ENCODE data around the gene DCDC2. TPM values are rescaled to one million over a fixed set of nuclear protein-coding genes. Genes with fewer than 3 reads are reported as not detected.
"Not testable (repeated sequence)": the region's sequence is repeated elsewhere in the genome, so short reads cannot be mapped to it uniquely, and the experiment has no call there.

The DCDC2 gene
- polyA plus RNA-seq, 1 experiment, result not detected

GRCh38 chr6:24394061-24394779 lies 36.4 kb upstream of the DCDC2 start:
- no peak for DNase-seq (ENCODE audit: low read depth)
- no peaks in the 10 kb centered on the region for H3K36me3 ChIP-seq (ENCODE audit: control insufficient read depth, insufficient read depth, low read length)
- no peak for TF ChIP-seq CTCF (IDR thresholded peaks at IDR 0.05; ENCODE audit: insufficient read depth, low read depth, low read length)
- H3K27me3 ChIP-seq (ENCODE audit: control insufficient read depth, insufficient read depth, low read length), result no peaks in the 10 kb centered on the region
- POLR2A ChIA-PET, result no interaction called here
- CTCF ChIA-PET, result interaction anchor here (2.0 kb wide), 1 partner anchor 111 kb away, joined by 5 read pairs; no protein-coding TSS in a partner anchor
- H3K4me3 ChIP-seq (ENCODE audit: low read depth, low read length), result no peak overlapping the region

- no peak for TF ChIP-seq CTCF (IDR thresholded peaks at IDR 0.05; ENCODE audit: insufficient read depth, low read depth, low read length)
- CTCF ChIA-PET, result interaction anchor here (0.6 to 1.1 kb wide), 2 partner anchors 109 to 1533 kb away, joined by 3 to 5 read pairs; no protein-coding TSS in a partner anchor
- Histone ChIP-seq H3K4me3 (ENCODE audit: low read depth, low read length) (no peak overlapping the region), H3K27me3 (ENCODE audit: control insufficient read depth, insufficient read depth, low read length) (no peaks in the 10 kb centered on the region), H3K36me3 (ENCODE audit: control insufficient read depth, insufficient read depth, low read length) (no peaks in the 10 kb centered on the region)
- DNase-seq (ENCODE audit: low read depth), result no peak
- POLR2A ChIA-PET, result no interaction called here
These were observed 34.0 kb upstream of the DCDC2 start for GRCh38 chr6:24391756-24392405.

GRCh38 chr6:24391208-24391607 lies 33.3 kb upstream of the DCDC2 start:
- Histone ChIP-seq H3K36me3 (ENCODE audit: control insufficient read depth, insufficient read depth, low read length) (no peaks in the 10 kb centered on the region), H3K4me3 (ENCODE audit: low read depth, low read length) (no peak overlapping the region), H3K27me3 (ENCODE audit: control insufficient read depth, insufficient read depth, low read length) (no peaks in the 10 kb centered on the region)
- CTCF ChIA-PET, result no interaction called here
- TF ChIP-seq CTCF (IDR thresholded peaks at IDR 0.05; ENCODE audit: insufficient read depth, low read depth, low read length), result no peak
- DNase-seq (ENCODE audit: low read depth), result no peak
- POLR2A ChIA-PET, result no interaction called here

GRCh38 chr6:24387818-24388217 lies 30.0 kb upstream of the DCDC2 start:
- no peak for DNase-seq (ENCODE audit: low read depth)
- ChIA-PET POLR2A (no interaction called here), CTCF (interaction anchor here (1.0 to 2.7 kb wide), 3 partner anchors 13 to 105 kb away, joined by 3 to 18 read pairs (median 9); no protein-coding TSS in a partner anchor)
- Histone ChIP-seq H3K27me3 (ENCODE audit: control insufficient read depth, insufficient read depth, low read length) (no peaks in the 10 kb centered on the region), H3K4me3 (ENCODE audit: low read depth, low read length) (no peak overlapping the region), H3K36me3 (ENCODE audit: control insufficient read depth, insufficient read depth, low read length) (no peaks in the 10 kb centered on the region)
- TF ChIP-seq CTCF (IDR thresholded peaks at IDR 0.05; ENCODE audit: insufficient read depth, low read depth, low read length), result no peak

GRCh38 chr6:24385536-24386269 lies 27.8 kb upstream of the DCDC2 start:
- POLR2A ChIA-PET, result no interaction called here
- CTCF ChIA-PET, result interaction anchor here (0.9 kb wide), 1 partner anchor 102 kb away, joined by 4 read pairs; no protein-coding TSS in a partner anchor
- no peak for TF ChIP-seq CTCF (IDR thresholded peaks at IDR 0.05; ENCODE audit: insufficient read depth, low read depth, low read length)
- no peak overlapping the region for H3K4me3 ChIP-seq (ENCODE audit: low read depth, low read length)
- no peak for DNase-seq (ENCODE audit: low read depth)
- H3K27me3 ChIP-seq (ENCODE audit: control insufficient read depth, insufficient read depth, low read length), result no peaks in the 10 kb centered on the region
- H3K36me3 ChIP-seq (ENCODE audit: control insufficient read depth, insufficient read depth, low read length), result no peaks in the 10 kb centered on the region

GRCh38 chr6:24384369-24385130 lies 26.7 kb upstream of the DCDC2 start:
- DNase-seq (ENCODE audit: low read depth); H3K27me3 ChIP-seq (ENCODE audit: control insufficient read depth, insufficient read depth, low read length); POLR2A ChIA-PET; H3K4me3 ChIP-seq (ENCODE audit: low read depth, low read length); CTCF ChIA-PET; H3K36me3 ChIP-seq (ENCODE audit: control insufficient read depth, insufficient read depth, low read length): not testable (repeated sequence)

- CTCF ChIA-PET, result not testable (repeated sequence)
These were observed 25.1 kb upstream of the DCDC2 start for GRCh38 chr6:24382891-24383494.

More at GRCh38 chr6:24382891-24383494, 25.1 kb upstream of the DCDC2 start:
- H3K27me3 ChIP-seq (ENCODE audit: control insufficient read depth, insufficient read depth, low read length); H3K36me3 ChIP-seq (ENCODE audit: control insufficient read depth, insufficient read depth, low read length); DNase-seq (ENCODE audit: low read depth); POLR2A ChIA-PET; H3K4me3 ChIP-seq (ENCODE audit: low read depth, low read length): not testable (repeated sequence)

Data from BJ (cell line).